HCT116 (cell line): ENCODE results near the gene SLC1A4.

Experiments
- EZH2 ChIP-seq: fragments of 200-600 bp; sonication (generic); IDR thresholded peaks from 2 replicates; pipeline ENCODE4 v1.6.1; 2017; ENCODE audit warnings: antibody characterized with exemption, mixed run types
- POLR2A ChIP-seq: IDR thresholded peaks from 2 replicates; pipeline ENCODE4 v1.7.0; 2011; ENCODE audit warnings: borderline replicate concordance; ENCODE audit not compliant: insufficient read depth, insufficient read length; ENCODE audit errors: extremely low read depth
- POLR2AphosphoS5 ChIP-seq: IDR thresholded peaks from 2 replicates; pipeline ENCODE4 v1.6.1; 2011; ENCODE audit warnings: mild to moderate bottlenecking, low read depth, low read length, moderate library complexity
- TF ChIP-seq, protein P1 (sequence below): IDR thresholded peaks from 2 replicates; pipeline ENCODE4 v1.6.1; 2012

- TF ChIP-seq, protein P1, sequence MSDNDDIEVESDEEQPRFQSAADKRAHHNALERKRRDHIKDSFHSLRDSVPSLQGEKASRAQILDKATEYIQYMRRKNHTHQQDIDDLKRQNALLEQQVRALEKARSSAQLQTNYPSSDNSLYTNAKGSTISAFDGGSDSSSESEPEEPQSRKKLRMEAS = no peak
- no peak for TF ChIP-seq POLR2A
- TF ChIP-seq POLR2AphosphoS5 = no peak
- TF ChIP-seq EZH2 = no peak
Observed at GRCh38 chr2:64992218-64992617, 3.0 kb downstream of the SLC1A4 start.
